ENCODE data around the gene TGIF2. TPM values are rescaled to one million over a fixed set of nuclear protein-coding genes. Genes with fewer than 3 reads are reported as not detected.
"Not testable (repeated sequence)": the region's sequence is repeated elsewhere in the genome, so short reads cannot be mapped to it uniquely, and the experiment has no call there.

The TGIF2 gene
- total RNA-seq, 1 donor from 2014 or later = 43.8 TPM

DNA sequence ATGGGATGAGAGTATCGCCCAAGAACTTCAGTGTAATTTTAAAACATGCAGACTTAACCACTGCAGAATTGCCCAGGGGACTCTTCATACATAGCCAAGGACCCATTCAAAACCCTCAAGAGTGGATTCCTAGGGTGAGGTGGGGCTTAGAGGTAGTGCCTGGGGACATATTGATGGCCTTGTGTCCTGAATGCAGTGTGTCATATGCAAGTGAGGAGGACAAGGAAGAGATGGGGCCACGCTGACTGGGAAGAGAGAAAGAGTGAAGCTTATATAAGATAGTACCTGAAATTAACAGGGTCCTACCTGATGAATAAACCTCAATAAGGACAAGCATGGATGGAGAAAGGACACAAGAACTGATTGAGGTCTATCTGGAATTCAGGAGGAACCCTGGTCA, 18.1 kb upstream of the TGIF2 start:
- intact Hi-C loops (cut with micrococcal nuclease) = no loop called here
- H3K36me3 Mint-ChIP-seq (ENCODE audit: low read depth) = no peaks in the 10 kb centered on the region
- H3K4me1 Mint-ChIP-seq = peaks cover 12% of the 10 kb centered on the region
- ChIA-PET CTCF (no interaction called here), POLR2A (no interaction called here)
- no peaks in the 10 kb centered on the region for H3K27me3 Mint-ChIP-seq
- no peak overlapping the region for H3K4me3 Mint-ChIP-seq
- no peak overlapping the region for H3K27ac Mint-ChIP-seq
- no peak for ATAC-seq (ENCODE audit: low read depth)
- no peak for TF ChIP-seq CTCF (IDR thresholded peaks at IDR 0.05)
- DNase-seq = no peak
- H3K9me3 Mint-ChIP-seq = no peaks in the 10 kb centered on the region

DNA sequence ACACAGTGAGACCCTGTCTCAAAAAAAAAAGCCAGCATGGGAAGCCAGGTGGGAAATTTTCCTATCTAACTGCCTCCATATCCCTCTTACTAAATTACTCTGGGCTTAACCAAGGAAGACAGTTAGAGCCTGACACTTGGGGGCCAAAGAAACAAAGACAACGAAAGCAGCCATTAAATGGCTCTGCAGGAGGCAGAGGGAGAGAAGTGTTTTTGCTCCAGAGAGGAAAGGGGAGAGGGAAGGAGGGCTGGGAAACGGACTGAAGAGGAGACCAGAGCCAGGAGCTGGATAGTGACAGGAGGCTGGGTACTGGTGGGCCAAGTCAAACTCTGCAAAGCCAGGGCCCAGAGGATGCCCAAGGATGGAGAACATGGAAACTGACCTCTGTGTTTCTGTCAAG, 10.7 kb upstream of the TGIF2 start:
- TF ChIP-seq CTCF (IDR thresholded peaks at IDR 0.05) = no peak
- Mint-ChIP-seq H3K4me3 (no peak overlapping the region), H3K9me3 (peaks cover 2% of the 10 kb centered on the region), H3K36me3 (ENCODE audit: low read depth) (no peaks in the 10 kb centered on the region), H3K27ac (no peak overlapping the region), H3K4me1 (no peaks in the 10 kb centered on the region), H3K27me3 (no peaks in the 10 kb centered on the region)
- ChIA-PET CTCF (interaction anchor here (1.3 kb wide), 1 partner anchor 43 kb away, joined by 3 read pairs; the partner anchor contains the start of gene RAB5IF), POLR2A (interaction anchor here (0.6 kb wide), 1 partner anchor 1163 kb away, joined by 4 read pairs; no protein-coding TSS in a partner anchor)
- intact Hi-C loops (cut with micrococcal nuclease) = no loop called here
- DNase-seq = no peak
- ATAC-seq (ENCODE audit: low read depth) = no peak

DNA sequence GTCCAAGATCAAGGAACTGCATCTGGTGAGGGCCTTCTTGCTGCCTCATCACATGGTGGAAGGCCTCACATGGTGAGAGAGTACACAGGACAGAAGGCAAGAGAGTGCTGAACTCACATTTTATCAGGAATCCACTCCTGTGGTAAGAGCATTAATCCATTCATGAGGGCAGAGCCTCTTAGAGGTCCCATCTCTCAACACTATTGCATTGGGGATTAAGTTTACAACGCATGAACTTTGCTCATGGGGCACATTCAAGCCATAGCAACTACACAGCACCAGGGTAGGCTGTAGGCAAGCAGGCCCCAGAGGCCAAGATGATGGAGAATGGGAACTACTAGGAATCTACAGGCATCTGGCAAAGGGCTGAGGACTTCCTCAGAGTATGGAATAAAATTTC, 10.0 kb upstream of the TGIF2 start:
- CTCF ChIA-PET = interaction anchor here (1.3 kb wide), 1 partner anchor 42 kb away, joined by 3 read pairs; the partner anchor contains the start of gene RAB5IF
- DNase-seq = no peak
- no peak for ATAC-seq (ENCODE audit: low read depth)
- Mint-ChIP-seq H3K4me3 (no peak overlapping the region), H3K27me3 (no peaks in the 10 kb centered on the region), H3K36me3 (ENCODE audit: low read depth) (no peaks in the 10 kb centered on the region), H3K4me1 (no peaks in the 10 kb centered on the region), H3K27ac (no peak overlapping the region), H3K9me3 (peaks cover 2% of the 10 kb centered on the region)
- POLR2A ChIA-PET = no interaction called here
- intact Hi-C loops (cut with micrococcal nuclease) = no loop called here
- no peak for TF ChIP-seq CTCF (IDR thresholded peaks at IDR 0.05)

DNA sequence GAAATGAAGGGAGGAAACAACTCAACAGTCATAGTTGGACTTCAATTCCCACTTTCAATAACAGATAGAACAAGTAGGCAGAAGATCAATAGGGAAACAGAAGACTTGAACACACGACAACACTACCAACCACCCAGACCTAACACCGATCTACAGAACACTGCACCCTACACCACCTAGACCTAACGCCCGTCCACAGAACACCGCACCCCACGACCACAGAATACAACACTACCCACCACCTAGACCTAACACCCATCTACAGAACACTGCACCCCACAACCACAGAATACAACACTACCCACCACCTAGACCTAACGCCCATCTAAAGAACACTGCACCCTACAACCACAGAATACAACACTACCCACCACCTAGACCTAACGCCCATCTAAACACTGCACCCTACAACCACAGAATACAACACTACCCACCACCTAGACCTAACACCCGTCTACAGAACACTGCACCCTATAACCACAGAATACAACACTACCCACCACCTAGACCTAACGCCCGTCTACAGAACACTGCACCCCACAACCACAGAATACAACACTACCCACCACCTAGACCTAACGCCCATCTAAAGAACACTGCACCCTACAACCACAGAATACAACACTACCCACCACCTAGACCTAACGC, 9.2 kb upstream of the TGIF2 start:
- H3K36me3 Mint-ChIP-seq (ENCODE audit: low read depth); H3K27me3 Mint-ChIP-seq; CTCF ChIA-PET; POLR2A ChIA-PET; H3K9me3 Mint-ChIP-seq; H3K4me3 Mint-ChIP-seq; intact Hi-C loops (cut with micrococcal nuclease); H3K4me1 Mint-ChIP-seq; H3K27ac Mint-ChIP-seq; DNase-seq; ATAC-seq (ENCODE audit: low read depth): not testable (repeated sequence)

DNA sequence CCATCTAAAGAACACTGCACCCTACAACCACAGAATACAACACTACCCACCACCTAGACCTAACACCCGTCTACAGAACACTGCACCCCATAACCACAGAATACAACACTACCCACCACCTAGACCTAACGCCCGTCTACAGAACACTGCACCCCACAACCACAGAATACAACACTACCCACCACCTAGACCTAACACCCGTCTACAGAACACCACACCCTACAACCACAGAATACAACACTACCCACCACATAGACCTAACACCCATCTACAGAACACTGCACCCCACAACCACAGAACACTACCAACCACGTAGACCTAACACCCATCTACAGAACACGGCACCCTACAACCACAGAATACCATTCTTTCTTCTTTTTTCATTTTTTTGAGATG, 8.7 kb upstream of the TGIF2 start:
- H3K9me3 Mint-ChIP-seq; ATAC-seq (ENCODE audit: low read depth); H3K27me3 Mint-ChIP-seq; DNase-seq; H3K27ac Mint-ChIP-seq; H3K4me1 Mint-ChIP-seq; H3K4me3 Mint-ChIP-seq; CTCF ChIA-PET; H3K36me3 Mint-ChIP-seq (ENCODE audit: low read depth); intact Hi-C loops (cut with micrococcal nuclease): not testable (repeated sequence)
- POLR2A ChIA-PET = interaction anchor here (1.5 kb wide), 1 partner anchor 31 kb away, joined by 5 read pairs; no protein-coding TSS in a partner anchor

GRCh38 chr20:36565520-36565919, 7.9 kb upstream of the TGIF2 start:
- no peak for ATAC-seq (ENCODE audit: low read depth)
- H3K36me3 Mint-ChIP-seq (ENCODE audit: low read depth) = no peaks in the 10 kb centered on the region
- intact Hi-C loops (cut with micrococcal nuclease) = no loop called here
- ChIA-PET POLR2A (interaction anchor here (1.5 kb wide), 1 partner anchor 30 kb away, joined by 5 read pairs; no protein-coding TSS in a partner anchor), CTCF (no interaction called here)
- H3K27ac Mint-ChIP-seq = no peak overlapping the region
- DNase-seq = no peak
- TF ChIP-seq CTCF (IDR thresholded peaks at IDR 0.05) = no peak
- no peak overlapping the region for H3K4me3 Mint-ChIP-seq
- peaks cover 2% of the 10 kb centered on the region for H3K9me3 Mint-ChIP-seq
- no peaks in the 10 kb centered on the region for H3K4me1 Mint-ChIP-seq
- no peaks in the 10 kb centered on the region for H3K27me3 Mint-ChIP-seq

Data from activated B cell treated with CpG ODN at 0.5 μM for 24 hours (primary cell).